Erythroblast (primary cell): ENCODE measurements around the gene ACTR2.
"Not testable (repeated sequence)": the region's sequence is repeated elsewhere in the genome, so short reads cannot be mapped to it uniquely, and the experiment has no call there.

ENCODE experiments used
- GATA1 ChIP-seq: IDR thresholded peaks from 2 replicates; pipeline ENCODE4 v1.6.1; 2011; ENCODE audit warnings: low read depth, mild to moderate bottlenecking, control low read depth, low read length, moderate library complexity
- POLR2A ChIP-seq: IDR thresholded peaks from 2 replicates; pipeline ENCODE4 v1.6.1; 2011; ENCODE audit warnings: mild to moderate bottlenecking, low read length

DNA sequence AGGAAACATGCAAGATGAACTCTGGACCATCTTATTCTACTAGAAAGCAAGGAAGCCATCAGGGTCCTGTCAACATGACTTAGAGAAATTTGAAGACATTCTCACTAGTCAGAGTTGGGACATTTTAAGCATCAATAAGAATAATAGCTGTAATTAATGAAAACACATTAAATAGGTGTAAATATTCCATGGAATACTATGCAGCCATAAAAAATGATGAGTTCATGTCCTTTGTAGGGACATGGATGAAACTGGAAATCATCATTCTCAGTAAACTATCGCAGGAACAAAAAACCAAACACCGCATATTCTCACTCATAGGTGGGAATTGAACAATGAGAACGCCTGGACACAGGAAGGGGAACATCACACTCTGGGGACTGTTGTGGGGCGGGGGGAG lies 44.2 kb upstream of the ACTR2 start:
- TF ChIP-seq POLR2A, GATA1: not testable (repeated sequence)
